Gastroesophageal sphincter (tissue), 4 donors: ENCODE data around the gene P2RY11. TPM values are rescaled to one million over a fixed set of nuclear protein-coding genes. Genes with fewer than 3 reads are reported as not detected.

Experiments used
- ATAC-seq: fragments of 150-250 bp; one replicate; pipeline ENCODE4 v1.9.1; 2016; ENCODE audit warnings: mild to moderate bottlenecking, moderate library complexity
- H3K27ac ChIP-seq, 4 donors: fragments of 200-600 bp; sonication (generic) in 3 of 4; 1 replicate in 3 of 4; 2 replicates in 1 of 4; pipeline ENCODE4 v1.5.1; 2016 to 2019
- H3K27me3 ChIP-seq: fragments of 200-600 bp; sonication (generic); one replicate; pipeline ENCODE4 v1.5.1; 2019
- H3K36me3 ChIP-seq, 2 donors: fragments of 200-600 bp; sonication (generic); one replicate each; pipeline ENCODE4 v1.5.1; 2019; ENCODE audit warnings: control low read depth in 1 of 2
- H3K4me1 ChIP-seq, 3 donors: fragments of 200-600 bp; sonication (generic); 1 replicate in 2 of 3; 2 replicates in 1 of 3; pipeline ENCODE4 v1.5.1; 2016 to 2019; ENCODE audit warnings: control low read depth in 2 of 3
- H3K4me3 ChIP-seq, 2 donors: fragments of 200-600 bp; sonication (generic); one replicate each; pipeline ENCODE4 v1.5.1; 2019; ENCODE audit warnings: mild to moderate bottlenecking in 1 of 2, moderate library complexity in 1 of 2
- H3K9me3 ChIP-seq, 3 donors: fragments of 200-600 bp; sonication (generic); one replicate each; pipeline ENCODE4 v1.5.1; 2017 to 2019; ENCODE audit warnings: control low read depth in 2 of 3
- CTCF ChIP-seq, 4 experiments: fragments of 200-600 bp in 2 of 4; fragments of 450-650 bp in 2 of 4; sonication (generic) in 1 of 4; IDR thresholded peaks; one replicate each; pipeline ENCODE4 v1.5.1; 2017 to 2019; ENCODE audit warnings: antibody characterized with exemption in 4 of 4, mild to moderate bottlenecking in 2 of 4, moderate library complexity in 2 of 4
- EP300 ChIP-seq: sonication (generic); formaldehyde crosslinking; IDR thresholded peaks from one replicate; pipeline ENCODE4 v1.6.1; 2017; ENCODE audit warnings: antibody characterized with exemption, mild to moderate bottlenecking
- POLR2A ChIP-seq, 2 donors: fragments of 450-650 bp; IDR thresholded peaks; one replicate each; pipeline ENCODE4 v1.6.1; 2017; ENCODE audit warnings: antibody characterized with exemption in 2 of 2, mild to moderate bottlenecking in 2 of 2, moderate library complexity in 1 of 2
- POLR2AphosphoS5 ChIP-seq: sonication (generic); formaldehyde crosslinking; IDR thresholded peaks from one replicate; pipeline ENCODE4 v1.6.1; 2017; ENCODE audit warnings: antibody characterized with exemption
- WGBS, 2 donors: methylation state at CpG; one replicate each; pipeline ENCODE4 v1.1.5; 2018; ENCODE audit warnings: low coverage in 1 of 2; 5-methylcytosine and 5-hydroxymethylcytosine counted together
- total RNA-seq, 4 donors: library from RNA; depleted of rRNA; stranded (reverse); fragments of >200 nt; gene quantifications; one replicate each; pipeline ENCODE4 v1.1.0, GENCODE V29; 2016

Gene P2RY11
- total RNA-seq, 4 donors from 2014 or later: 0.96 to 15.7 (median 5.3) TPM

GRCh38 chr19:10133596-10133995 is 22.1 kb downstream of the P2RY11 start:
- ATAC-seq: no peak
- Histone ChIP-seq H3K9me3 (no peaks in the 10 kb centered on the region), H3K27me3 (no peaks in the 10 kb centered on the region), H3K4me3 (no peak overlapping the region), H3K4me1 (no peaks in the 10 kb centered on the region), H3K27ac (no peak overlapping the region), H3K36me3 (peaks cover 0 to 98% of the 10 kb centered on the region in 2 donors)
- 60 to 73% methylated on average over 1 to 9 of the region's 11 CpGs for WGBS, 2 donors
- TF ChIP-seq POLR2AphosphoS5: no peak
- TF ChIP-seq EP300: no peak
- no peak for TF ChIP-seq CTCF (IDR thresholded peaks at IDR 0.05)
- TF ChIP-seq POLR2A (IDR thresholded peaks at IDR 0.05): no peak

GRCh38 chr19:10134040-10134439 is 22.5 kb downstream of the P2RY11 start:
- WGBS, 2 donors: no CpG with 5 or more reads among the region's 9 CpGs
- Histone ChIP-seq H3K27ac (no peak overlapping the region), H3K9me3 (no peaks in the 10 kb centered on the region), H3K36me3 (peaks cover 0 to 98% of the 10 kb centered on the region in 2 donors), H3K4me1 (no peaks in the 10 kb centered on the region), H3K4me3 (no peak overlapping the region), H3K27me3 (no peaks in the 10 kb centered on the region)
- TF ChIP-seq CTCF (IDR thresholded peaks at IDR 0.05) (no peak), EP300 (no peak), POLR2A (IDR thresholded peaks at IDR 0.05) (no peak), POLR2AphosphoS5 (no peak)
- no peak for ATAC-seq

- TF ChIP-seq EP300 (no peak), CTCF (IDR thresholded peaks at IDR 0.05) (no peak), POLR2AphosphoS5 (no peak), POLR2A (IDR thresholded peaks at IDR 0.05) (no peak)
- ATAC-seq: peak; percentile 7
- Histone ChIP-seq H3K9me3 (no peaks in the 10 kb centered on the region), H3K36me3 (peaks cover 0 to 99% of the 10 kb centered on the region in 2 donors), H3K27ac (no peak overlapping the region), H3K4me3 (no peak overlapping the region), H3K27me3 (no peaks in the 10 kb centered on the region), H3K4me1 (no peaks in the 10 kb centered on the region)
- WGBS, 2 donors: 76% methylated on average over 7 of the region's 39 CpGs; no CpG with 5 or more reads in 1 of the 2 donors
These were observed 24.2 kb downstream of the P2RY11 start for GRCh38 chr19:10135551-10136334.

- no peaks in the 10 kb centered on the region for H3K4me1 ChIP-seq
- no peak overlapping the region for H3K4me3 ChIP-seq
- no peak overlapping the region for H3K27ac ChIP-seq
- H3K36me3 ChIP-seq: peaks cover 0 to 100% of the 10 kb centered on the region in 2 donors
- no peaks in the 10 kb centered on the region for H3K9me3 ChIP-seq
- no peaks in the 10 kb centered on the region for H3K27me3 ChIP-seq
- ATAC-seq: no peak
- TF ChIP-seq CTCF (IDR thresholded peaks at IDR 0.05) (no peak), EP300 (no peak), POLR2A (IDR thresholded peaks at IDR 0.05) (no peak), POLR2AphosphoS5 (no peak)
- 83 to 96% methylated on average over 2 to 5 of the region's 14 CpGs for WGBS, 2 donors
These were observed 25.4 kb downstream of the P2RY11 start for GRCh38 chr19:10136936-10137335.
